BJ (cell line): ENCODE measurements around the gene SEC14L5. TPM values are rescaled to one million over a fixed set of nuclear protein-coding genes. Genes with fewer than 3 reads are reported as not detected.
"Not testable (repeated sequence)": the region's sequence is repeated elsewhere in the genome, so short reads cannot be mapped to it uniquely, and the experiment has no call there.

Experiments used
- CTCF ChIA-PET: fragments of 350-600 bp; formaldehyde crosslinking; extraction: SDS; loops from one replicate; lab custom pipeline; 2021; ENCODE audit warnings: antibody characterized with exemption, inconsistent platforms; lab: Yijun Ruan, JAX
- POLR2A ChIA-PET: fragments of 300-600 bp; sonication (Branson Sonifier 250); formaldehyde crosslinking; extraction: SDS; loops from one replicate; lab custom pipeline; 2021; ENCODE audit warnings: antibody characterized with exemption; lab: Charles Lee
- DNase-seq: peaks from one replicate; pipeline ENCODE4 v3.0.0-alpha.2; 2011; ENCODE audit warnings: low read depth
- H3K27me3 ChIP-seq: 2 replicates; pipeline ENCODE4 v1.6.0; 2011; ENCODE audit warnings: low read length; ENCODE audit not compliant: control insufficient read depth, insufficient read depth
- H3K36me3 ChIP-seq: 2 replicates; pipeline ENCODE4 v1.5.1; 2011; ENCODE audit warnings: low read length; ENCODE audit not compliant: control insufficient read depth, insufficient read depth
- H3K4me3 ChIP-seq: 2 replicates; pipeline ENCODE4 v1.5.1; 2011; ENCODE audit warnings: low read depth, mild to moderate bottlenecking, control low read depth, low read length
- polyA plus RNA-seq: library from polyadenylated mRNA; depleted of rRNA; stranded (reverse); fragments of >200 nt; gene quantifications from 2 replicates; pipeline ENCODE4 v1.2.3, GENCODE V29; 2011
- TF ChIP-seq, protein P1 (sequence below): IDR thresholded peaks from 2 replicates; pipeline ENCODE4 v1.5.1; 2011; ENCODE audit warnings: low read depth, mild to moderate bottlenecking, control low read depth, inconsistent platforms, low read length, moderate library complexity; ENCODE audit not compliant: insufficient read depth

SEC14L5 gene
- polyA plus RNA-seq, 1 experiment, result not detected

DNA sequence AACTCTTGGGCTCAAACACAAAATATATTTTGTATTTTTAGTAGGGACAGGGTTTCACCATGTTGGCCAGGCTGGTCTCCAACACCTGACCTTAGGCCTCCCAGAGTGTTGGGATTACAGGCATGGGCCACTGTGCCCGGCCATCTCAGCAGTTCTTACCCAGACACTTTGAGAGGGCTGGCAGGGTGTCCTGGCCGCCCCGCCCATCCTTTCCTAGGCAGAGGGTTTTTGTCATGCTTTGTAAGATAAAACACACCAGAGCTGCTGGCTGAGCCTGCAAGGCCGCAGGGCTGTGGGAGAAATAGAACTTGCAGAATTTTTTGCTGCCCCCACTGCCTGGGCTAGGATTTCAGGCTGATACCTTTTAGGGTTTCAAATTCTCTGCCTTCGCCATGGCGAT lies 29.9 kb upstream of the SEC14L5 start:
- no peak overlapping the region for H3K4me3 ChIP-seq
- H3K36me3 ChIP-seq, result no peaks in the 10 kb centered on the region
- TF ChIP-seq, protein P1, sequence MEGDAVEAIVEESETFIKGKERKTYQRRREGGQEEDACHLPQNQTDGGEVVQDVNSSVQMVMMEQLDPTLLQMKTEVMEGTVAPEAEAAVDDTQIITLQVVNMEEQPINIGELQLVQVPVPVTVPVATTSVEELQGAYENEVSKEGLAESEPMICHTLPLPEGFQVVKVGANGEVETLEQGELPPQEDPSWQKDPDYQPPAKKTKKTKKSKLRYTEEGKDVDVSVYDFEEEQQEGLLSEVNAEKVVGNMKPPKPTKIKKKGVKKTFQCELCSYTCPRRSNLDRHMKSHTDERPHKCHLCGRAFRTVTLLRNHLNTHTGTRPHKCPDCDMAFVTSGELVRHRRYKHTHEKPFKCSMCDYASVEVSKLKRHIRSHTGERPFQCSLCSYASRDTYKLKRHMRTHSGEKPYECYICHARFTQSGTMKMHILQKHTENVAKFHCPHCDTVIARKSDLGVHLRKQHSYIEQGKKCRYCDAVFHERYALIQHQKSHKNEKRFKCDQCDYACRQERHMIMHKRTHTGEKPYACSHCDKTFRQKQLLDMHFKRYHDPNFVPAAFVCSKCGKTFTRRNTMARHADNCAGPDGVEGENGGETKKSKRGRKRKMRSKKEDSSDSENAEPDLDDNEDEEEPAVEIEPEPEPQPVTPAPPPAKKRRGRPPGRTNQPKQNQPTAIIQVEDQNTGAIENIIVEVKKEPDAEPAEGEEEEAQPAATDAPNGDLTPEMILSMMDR, result no peak
- peaks cover 12% of the 10 kb centered on the region for H3K27me3 ChIP-seq
- POLR2A ChIA-PET, result no interaction called here
- CTCF ChIA-PET, result no interaction called here
- no peak for DNase-seq

DNA sequence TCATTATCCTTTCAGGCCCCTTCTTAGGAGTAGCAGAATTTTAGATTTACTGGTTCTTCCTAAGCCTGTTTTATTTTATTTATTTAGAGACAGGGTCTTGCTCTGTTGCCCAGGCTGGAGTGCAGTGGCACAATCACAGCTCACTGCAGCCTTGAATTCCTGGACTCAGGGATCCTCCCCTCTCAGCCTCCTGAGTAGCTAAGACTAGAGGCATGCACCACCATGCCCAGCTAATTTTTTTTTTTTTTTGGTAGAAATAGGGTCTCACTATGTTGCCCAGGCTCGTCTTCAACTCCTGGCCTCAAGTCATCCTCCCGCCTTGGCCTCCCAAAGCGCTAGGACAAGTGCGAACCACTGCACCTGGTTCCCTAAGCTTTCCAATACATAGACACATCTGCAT lies 28.5 kb upstream of the SEC14L5 start:
- H3K36me3 ChIP-seq, POLR2A ChIA-PET, DNase-seq, CTCF ChIA-PET, H3K4me3 ChIP-seq: not testable (repeated sequence)
- peaks cover 13% of the 10 kb centered on the region for H3K27me3 ChIP-seq

DNA sequence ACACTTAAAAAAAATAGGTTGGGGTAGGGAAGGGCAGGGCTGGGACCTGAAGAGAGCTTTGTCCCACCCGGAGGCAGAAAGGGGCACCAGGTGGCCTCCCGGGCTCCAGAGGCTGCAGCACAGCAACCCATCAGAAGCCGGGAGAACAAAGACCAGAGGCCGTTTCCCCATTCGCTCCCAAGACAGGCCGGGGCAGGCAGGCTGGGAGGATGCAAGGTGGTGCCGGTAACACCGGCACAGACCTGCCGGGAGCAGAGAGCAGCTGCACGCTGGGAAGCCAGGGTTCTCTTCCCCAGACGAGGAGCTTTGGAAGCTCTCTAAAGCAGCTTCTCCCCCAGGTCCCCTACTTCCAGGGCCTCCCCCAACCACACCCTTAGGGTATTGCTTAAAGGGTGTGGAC lies 26.7 kb upstream of the SEC14L5 start:
- TF ChIP-seq, protein P1, result no peak
- H3K4me3 ChIP-seq, result no peak overlapping the region
- CTCF ChIA-PET, result interaction anchor here (0.6 kb wide), 1 partner anchor 148 kb away, joined by 3 read pairs; no protein-coding TSS in a partner anchor
- peaks cover 13% of the 10 kb centered on the region for H3K27me3 ChIP-seq
- no peaks in the 10 kb centered on the region for H3K36me3 ChIP-seq
- no peak for DNase-seq
- POLR2A ChIA-PET, result no interaction called here

DNA sequence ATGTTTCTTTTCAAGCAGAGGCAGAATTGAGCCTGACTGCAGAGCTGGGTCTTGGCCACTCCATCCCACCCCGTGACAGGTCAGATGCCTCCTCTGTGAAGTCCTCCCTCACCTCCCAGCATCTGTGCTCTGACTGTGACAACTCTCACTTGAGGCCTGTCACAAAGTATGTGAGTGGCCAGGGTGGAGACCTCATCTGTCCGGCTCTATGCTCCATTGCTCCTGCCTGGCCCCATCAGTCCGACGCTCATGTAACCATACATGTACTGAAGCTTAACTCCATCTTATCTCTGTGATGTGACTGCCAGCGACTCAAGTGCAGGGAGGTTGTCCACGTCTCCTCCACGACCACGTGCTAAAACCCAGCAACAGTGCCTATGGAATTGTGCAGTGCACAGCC lies 24.7 kb upstream of the SEC14L5 start:
- POLR2A ChIA-PET, result no interaction called here
- CTCF ChIA-PET, result no interaction called here
- TF ChIP-seq, protein P1, result no peak
- Histone ChIP-seq H3K27me3 (peaks cover 24% of the 10 kb centered on the region), H3K36me3 (no peaks in the 10 kb centered on the region), H3K4me3 (no peak overlapping the region)
- no peak for DNase-seq

DNA sequence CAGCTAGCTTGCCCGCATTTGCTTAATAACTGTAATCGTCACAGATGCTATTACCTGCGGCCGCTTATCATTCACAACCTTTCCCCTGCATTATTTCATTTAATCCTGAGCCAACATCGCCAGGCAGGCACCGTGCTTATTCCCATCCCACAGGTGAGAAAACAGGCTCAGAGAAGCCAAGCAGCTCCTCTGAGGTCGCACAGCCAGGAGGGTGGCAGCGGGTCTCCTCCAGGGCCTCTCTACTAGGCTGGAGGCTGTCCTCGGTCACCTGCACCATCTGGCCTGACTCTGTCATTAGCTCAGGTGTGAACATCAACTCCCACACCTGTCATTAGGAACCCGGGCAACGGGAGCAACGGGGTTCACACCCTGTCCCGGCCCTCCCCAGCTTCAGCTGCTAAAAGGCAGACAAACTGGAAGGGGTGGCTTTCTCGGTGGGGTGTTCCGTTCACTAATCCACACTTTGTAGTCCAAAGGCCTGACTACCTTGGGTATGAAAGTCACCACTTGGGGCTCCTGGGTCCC lies 24.2 kb upstream of the SEC14L5 start:
- ChIA-PET POLR2A (no interaction called here), CTCF (no interaction called here)
- no peak for DNase-seq
- Histone ChIP-seq H3K4me3 (no peak overlapping the region), H3K36me3 (no peaks in the 10 kb centered on the region), H3K27me3 (peaks cover 24% of the 10 kb centered on the region)
- TF ChIP-seq, protein P1, result no peak

DNA sequence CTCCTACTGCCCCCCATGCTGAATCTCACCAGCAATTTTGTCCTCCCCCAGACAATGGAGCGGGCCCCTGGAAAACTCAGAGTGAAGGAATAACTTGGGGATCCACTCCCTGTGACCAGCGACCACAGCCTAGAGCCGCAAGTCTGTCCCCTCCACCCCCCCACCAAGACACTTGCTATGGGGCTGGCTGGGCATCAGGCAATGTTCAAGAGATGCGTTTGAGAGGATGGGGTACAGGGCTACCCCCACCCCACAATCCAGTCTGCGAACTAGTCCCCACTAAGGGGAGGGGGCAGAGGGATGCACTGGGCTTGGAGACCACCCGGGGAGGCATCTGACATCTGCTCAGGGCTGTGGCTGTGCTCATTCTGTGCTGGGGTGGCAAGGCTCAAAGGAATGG lies 23.5 kb upstream of the SEC14L5 start:
- Histone ChIP-seq H3K27me3 (peaks cover 22% of the 10 kb centered on the region), H3K36me3 (no peaks in the 10 kb centered on the region)
- CTCF ChIA-PET, result no interaction called here

More for the DNA sequence above, 23.5 kb upstream of the SEC14L5 start:
- no peak for DNase-seq
- POLR2A ChIA-PET, result no interaction called here
- TF ChIP-seq, protein P1, result no peak
- no peak overlapping the region for H3K4me3 ChIP-seq
